Activated gamma-delta T cell treated with anti-CD3 and anti-CD28 coated beads, Interleukin-2, amount 50 U/mL, for 16 hours (primary cell): ENCODE results near the gene PLA2G12A.
"Not testable (repeated sequence)": the region's sequence is repeated elsewhere in the genome, so short reads cannot be mapped to it uniquely, and the experiment has no call there.

Experiments
- DNase-seq: peaks from one replicate; pipeline ENCODE4 v3.0.0-alpha.2; 2020; ENCODE audit warnings: low read depth

Gene PLA2G12A

GRCh38 chr4:109728385-109728784 is 1.5 kb downstream of the PLA2G12A start:
- no peak for DNase-seq

GRCh38 chr4:109723110-109723509 is 6.8 kb downstream of the PLA2G12A start:
- DNase-seq: no peak

GRCh38 chr4:109722357-109722756 is 7.5 kb downstream of the PLA2G12A start:
- no peak for DNase-seq

- no peak for DNase-seq
These were observed 8.8 kb downstream of the PLA2G12A start for GRCh38 chr4:109721033-109721432.

- DNase-seq: no peak
These were observed 10.3 kb downstream of the PLA2G12A start for GRCh38 chr4:109719604-109720003.

GRCh38 chr4:109718759-109719158 is 11.1 kb downstream of the PLA2G12A start:
- DNase-seq: no peak

- no peak for DNase-seq
These were observed 16.4 kb downstream of the PLA2G12A start for GRCh38 chr4:109713500-109713899.

GRCh38 chr4:109708990-109709389 is 20.9 kb downstream of the PLA2G12A start:
- DNase-seq: no peak

GRCh38 chr4:109708435-109708834 is 21.4 kb downstream of the PLA2G12A start:
- no peak for DNase-seq

- no peak for DNase-seq
These were observed 26.1 kb downstream of the PLA2G12A start for GRCh38 chr4:109703664-109704361.

- peak; percentile 50 for DNase-seq
These were observed 26.8 kb downstream of the PLA2G12A start, which contains the start of gene CASP6 for GRCh38 chr4:109702950-109703663. CASP6 (minus strand) TSS chr4:109703445; CDS start chr4:109703395, 50 bp downstream.

- DNase-seq: no peak
These were observed 28.1 kb downstream of the PLA2G12A start for GRCh38 chr4:109701566-109702410.

- DNase-seq: no peak
These were observed 30.2 kb downstream of the PLA2G12A start for GRCh38 chr4:109699553-109700225.

GRCh38 chr4:109698656-109699055 is 31.2 kb downstream of the PLA2G12A start:
- DNase-seq: no peak

GRCh38 chr4:109691411-109691920 is 38.4 kb downstream of the PLA2G12A start:
- no peak for DNase-seq

GRCh38 chr4:109690690-109691410 is 39.0 kb downstream of the PLA2G12A start:
- DNase-seq: no peak

GRCh38 chr4:109684727-109685126 is 45.1 kb downstream of the PLA2G12A start:
- DNase-seq: no peak

- no peak for DNase-seq
These were observed 46.1 kb downstream of the PLA2G12A start for GRCh38 chr4:109683621-109684253.

- DNase-seq: no peak
These were observed 47.0 kb downstream of the PLA2G12A start for GRCh38 chr4:109682875-109683274.

GRCh38 chr4:109678925-109679324 is 50.9 kb downstream of the PLA2G12A start:
- not testable (repeated sequence) for DNase-seq

GRCh38 chr4:109678472-109678871 is 51.4 kb downstream of the PLA2G12A start:
- DNase-seq: not testable (repeated sequence)
